Esophagus squamous epithelium (tissue), 4 donors: ENCODE measurements around the gene TTC39A.
"Not testable (repeated sequence)": the region's sequence is repeated elsewhere in the genome, so short reads cannot be mapped to it uniquely, and the experiment has no call there.

ENCODE experiments used
- CTCF ChIP-seq, 6 experiments: fragments of 450-650 bp in 4 of 6; fragments of 200-600 bp in 2 of 6; sonication (generic) in 2 of 6; IDR thresholded peaks; one replicate each; pipeline ENCODE4 v1.5.1; 2016 to 2019; ENCODE audit warnings: antibody characterized with exemption in 6 of 6, mild to moderate bottlenecking in 4 of 6, moderate library complexity in 4 of 6
- POLR2A ChIP-seq, 4 donors: fragments of 450-650 bp; IDR thresholded peaks; one replicate each; pipeline ENCODE4 v1.6.1; 2017; ENCODE audit warnings: antibody characterized with exemption in 4 of 4, mild to moderate bottlenecking in 4 of 4, moderate library complexity in 3 of 4

GRCh38 chr1:51325011-51325385, 5.4 kb downstream of the TTC39A start:
- TF ChIP-seq CTCF, POLR2A (IDR thresholded peaks at IDR 0.05): not testable (repeated sequence)
